D721Med (cell line): ENCODE data around the gene PCP4.

ENCODE experiments used
- DNase-seq: peaks from one replicate; pipeline ENCODE4 v3.0.0; 2011; ENCODE audit warnings: low spot score; ENCODE audit not compliant: insufficient read length
- FAIRE-seq: peaks from 2 replicates; lab custom pipeline; 2011; peaks lifted over from hg19 to GRCh38; lab: Jason Lieb, UNC
- CTCF ChIP-seq: IDR thresholded peaks from 2 replicates; pipeline ENCODE4 v1.5.1; 2012; ENCODE audit warnings: mild to moderate bottlenecking, control low read depth; ENCODE audit not compliant: insufficient read depth; ENCODE audit errors: missing control alignments

The PCP4 gene

GRCh38 chr21:39956586-39956985, 89.3 kb downstream of the PCP4 start:
- FAIRE-seq (no peak), DNase-seq (no peak)
- TF ChIP-seq CTCF: no peak

- TF ChIP-seq CTCF: no peak
- FAIRE-seq (no peak), DNase-seq (no peak)
Observed at GRCh38 chr21:39958731-39959130, 91.5 kb downstream of the PCP4 start.

GRCh38 chr21:39961251-39961650, 94.0 kb downstream of the PCP4 start:
- DNase-seq (no peak), FAIRE-seq (no peak)
- no peak for TF ChIP-seq CTCF

GRCh38 chr21:39965026-39965425, 97.8 kb downstream of the PCP4 start:
- TF ChIP-seq CTCF: no peak
- FAIRE-seq: no peak
- DNase-seq: no peak

- FAIRE-seq (no peak), DNase-seq (no peak)
- no peak for TF ChIP-seq CTCF
Observed at GRCh38 chr21:39966786-39967185, 99.5 kb downstream of the PCP4 start.

GRCh38 chr21:39968010-39968409, 100.8 kb downstream of the PCP4 start:
- DNase-seq (no peak), FAIRE-seq (no peak)
- no peak for TF ChIP-seq CTCF

GRCh38 chr21:39969691-39970364, 102.6 kb downstream of the PCP4 start:
- TF ChIP-seq CTCF: no peak
- DNase-seq (no peak), FAIRE-seq (no peak)
